DMS 273 treated with DMSO at 0.1 percent for 48 hours (cell line): Measurements from ENCODE around the gene SERPINB1.
"Not testable (repeated sequence)": the region's sequence is repeated elsewhere in the genome, so short reads cannot be mapped to it uniquely, and the experiment has no call there.

Source experiments
- DNase-seq: peaks from one replicate; lab custom pipeline; 2025; lab: John Stamatoyannopoulos, UW

SERPINB1 gene

DNA sequence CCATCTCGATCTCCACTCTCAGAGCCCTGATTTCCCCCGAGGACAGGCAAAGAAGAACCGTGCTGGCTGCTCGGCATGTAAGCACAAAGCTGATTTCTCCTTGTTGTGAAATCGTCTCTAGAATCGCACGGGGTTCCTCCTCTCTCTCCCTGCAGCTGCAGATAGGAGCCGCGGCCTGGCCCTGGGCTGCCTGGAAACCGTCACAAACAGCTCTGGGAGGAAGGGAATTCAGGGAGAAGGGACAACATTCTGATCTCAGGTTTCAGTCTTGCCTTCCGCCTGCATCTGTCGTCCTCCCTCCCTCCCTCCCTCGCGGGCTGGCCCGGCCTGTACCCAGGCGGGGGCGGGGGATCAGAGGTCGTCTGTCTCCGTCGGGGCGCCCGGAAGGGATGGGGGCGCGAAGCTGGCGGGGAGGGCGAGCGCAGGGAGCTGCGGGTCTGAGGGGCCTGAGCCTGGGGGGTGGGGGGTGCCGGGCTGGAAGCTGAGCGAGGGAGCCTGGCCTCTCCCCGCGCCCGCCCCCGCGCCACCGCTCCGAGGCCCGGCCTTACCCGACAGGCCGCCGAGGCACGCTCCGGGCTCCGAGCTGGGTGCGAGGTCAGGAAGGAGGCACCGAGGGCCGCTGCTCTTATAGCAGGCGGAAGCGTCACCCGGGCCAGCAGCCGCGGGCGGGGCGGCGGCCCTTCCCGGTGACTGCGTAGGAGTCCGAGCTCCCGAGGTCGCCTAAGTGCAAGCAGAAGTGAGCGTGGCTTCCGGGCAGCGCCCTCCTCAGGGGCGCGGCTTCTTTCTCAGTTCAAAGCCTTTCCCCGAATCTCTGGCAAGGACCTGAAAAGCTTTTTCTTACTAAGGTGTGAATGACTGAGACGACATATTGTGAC, at the start of gene SERPINB1:
SERPINB1 (minus strand) TSS at position 600 of the 875 bp plus-strand sequence. CDS start 1,277 bp downstream, outside the sequence.
- peak; percentile 87 for DNase-seq

DNA sequence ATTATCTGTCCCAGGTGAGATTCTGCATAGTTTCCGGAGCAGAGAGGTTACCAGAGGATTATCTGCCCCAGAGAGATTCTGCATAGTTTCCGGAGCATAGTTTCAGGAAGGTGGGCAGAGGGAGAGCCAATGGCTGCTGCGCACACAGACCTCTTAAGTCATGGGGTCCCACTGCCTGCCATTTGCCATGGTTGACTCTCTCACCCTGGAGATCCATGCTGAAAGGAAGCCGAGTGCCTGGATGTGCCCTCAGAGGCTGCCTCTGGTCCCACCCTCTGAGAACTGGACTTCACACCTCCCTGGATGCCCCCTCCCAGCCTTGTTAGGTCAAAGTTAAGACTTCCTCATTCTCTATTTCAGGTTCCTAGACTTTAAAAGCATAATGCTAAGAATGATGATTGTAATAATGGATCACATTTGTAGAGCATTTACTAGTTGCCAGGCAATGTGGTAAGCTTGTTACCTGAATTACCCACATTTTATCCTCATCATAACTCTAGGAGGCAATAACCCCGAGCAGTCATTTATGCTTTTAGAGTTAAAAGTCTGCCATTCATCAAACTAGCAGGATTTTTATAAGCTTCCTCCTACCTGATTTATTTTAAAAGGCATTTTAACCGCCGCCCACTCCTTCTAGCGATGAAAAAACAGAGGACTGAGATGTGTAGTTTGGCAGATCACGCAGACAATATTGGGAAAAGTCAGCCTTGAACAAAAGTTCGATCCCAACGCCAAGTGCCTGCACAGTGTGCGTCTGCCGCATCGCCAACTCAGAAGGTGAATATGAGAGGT, 49.5 kb upstream of the SERPINB1 start:
- no peak for DNase-seq

DNA sequence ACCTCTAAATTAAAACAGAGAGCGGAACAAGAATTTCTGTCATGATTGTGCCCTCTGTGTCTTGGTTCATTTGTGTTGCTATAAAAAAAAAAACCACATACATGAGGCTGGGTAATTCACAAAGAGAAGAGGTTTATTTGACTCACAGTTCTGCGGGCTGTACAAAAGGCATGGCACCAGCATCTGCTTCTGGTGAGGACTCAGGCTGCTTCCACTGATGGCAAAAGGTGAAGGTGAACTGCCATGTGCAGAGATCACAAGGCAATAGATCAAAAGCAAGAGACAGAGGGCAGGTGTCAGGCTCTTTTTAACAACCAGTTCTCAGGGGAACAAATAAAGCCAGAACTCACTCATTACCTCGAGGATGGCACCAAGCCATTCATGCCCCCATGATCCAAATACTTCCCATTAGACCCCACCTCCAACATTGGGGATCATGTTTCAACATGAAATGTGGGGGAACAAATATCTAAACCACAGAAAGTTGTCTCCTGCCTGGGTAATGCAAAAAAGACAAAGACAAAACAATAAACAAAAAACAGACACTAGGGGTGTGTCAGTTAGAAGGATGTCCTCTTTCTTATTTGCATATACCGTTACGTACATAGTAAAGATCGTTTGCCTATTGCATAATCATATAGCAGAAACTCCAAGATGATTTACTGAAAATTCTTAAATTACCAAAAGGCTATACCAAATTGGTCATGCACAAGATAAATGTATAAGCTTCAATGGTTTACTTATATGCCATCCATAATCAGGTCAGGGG, 44.5 kb upstream of the SERPINB1 start:
- DNase-seq: no peak

DNA sequence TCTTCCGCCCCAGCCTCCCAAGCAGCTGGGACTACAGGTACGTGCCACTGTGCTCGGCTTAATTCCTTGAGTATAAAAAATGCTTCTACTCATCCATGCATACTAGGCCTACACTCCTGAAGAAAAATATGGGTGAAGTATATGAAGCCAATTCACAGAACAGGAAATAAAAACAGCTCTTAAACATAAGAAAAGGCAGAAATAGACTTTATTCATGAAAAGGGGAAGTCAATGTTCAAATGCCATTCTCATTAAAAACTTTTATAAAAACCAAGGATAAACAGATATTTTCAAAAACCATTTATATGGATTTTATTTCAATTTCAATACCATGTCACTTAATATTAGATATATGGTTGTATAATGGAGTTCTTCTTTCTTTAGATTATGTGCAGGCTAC, 43.1 kb upstream of the SERPINB1 start:
- DNase-seq: no peak

DNA sequence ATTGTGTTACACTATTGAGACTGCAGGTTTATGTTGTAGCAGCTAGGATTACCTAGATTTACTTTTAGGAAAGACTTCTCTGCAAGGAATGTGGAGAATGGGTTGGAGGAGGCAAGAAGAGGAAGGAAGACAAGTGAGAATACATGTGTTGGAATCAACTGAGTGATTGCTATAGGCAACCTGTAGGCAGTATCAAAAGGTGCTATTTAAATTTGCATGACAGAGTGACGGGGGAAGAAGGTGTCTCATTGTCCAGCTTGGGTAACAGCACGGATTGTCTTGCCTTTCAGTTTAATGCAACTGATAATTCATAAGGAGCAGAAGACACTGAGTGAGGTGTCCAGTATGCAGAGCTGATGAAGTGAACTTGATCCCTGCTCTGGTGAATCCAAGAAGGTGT, 42.0 kb upstream of the SERPINB1 start:
- DNase-seq: no peak

DNA sequence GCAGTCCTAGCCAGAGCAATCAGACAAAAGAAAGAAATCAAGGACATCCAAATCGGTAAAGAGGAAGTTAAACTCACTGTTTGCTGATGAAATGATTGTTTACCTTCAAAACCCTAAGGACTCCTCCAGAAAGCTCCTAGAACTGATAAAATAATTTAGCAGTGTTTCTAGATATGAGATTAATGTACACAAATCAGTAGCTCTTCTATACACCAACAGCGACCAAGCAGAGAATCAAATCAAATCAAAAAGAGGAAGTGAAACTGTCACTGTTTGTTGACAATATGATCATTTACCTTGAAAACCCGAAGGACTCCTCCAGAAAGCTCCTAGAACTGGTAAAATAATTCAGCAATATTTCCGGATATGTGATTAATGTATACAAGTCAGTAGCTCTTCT, 39.8 kb upstream of the SERPINB1 start:
- DNase-seq: no peak

DNA sequence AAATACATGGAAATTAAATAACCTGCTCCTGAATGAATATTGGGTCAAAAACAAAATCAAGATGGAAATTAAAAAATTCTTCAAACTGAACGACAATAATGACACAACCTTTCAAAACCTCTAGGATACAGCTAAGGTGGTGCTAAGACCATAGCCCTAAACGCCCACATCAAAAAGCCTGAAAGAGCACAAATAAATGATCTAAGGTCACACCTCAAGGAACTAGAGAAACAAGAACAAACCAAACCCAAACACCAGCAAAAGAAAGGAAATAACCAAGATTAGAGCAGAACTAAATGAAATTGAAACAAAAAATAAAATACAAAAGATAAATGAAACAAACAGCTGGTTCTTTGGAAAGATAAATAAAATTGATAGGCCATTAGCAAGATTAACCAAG, 38.5 kb upstream of the SERPINB1 start:
- not testable (repeated sequence) for DNase-seq

DNA sequence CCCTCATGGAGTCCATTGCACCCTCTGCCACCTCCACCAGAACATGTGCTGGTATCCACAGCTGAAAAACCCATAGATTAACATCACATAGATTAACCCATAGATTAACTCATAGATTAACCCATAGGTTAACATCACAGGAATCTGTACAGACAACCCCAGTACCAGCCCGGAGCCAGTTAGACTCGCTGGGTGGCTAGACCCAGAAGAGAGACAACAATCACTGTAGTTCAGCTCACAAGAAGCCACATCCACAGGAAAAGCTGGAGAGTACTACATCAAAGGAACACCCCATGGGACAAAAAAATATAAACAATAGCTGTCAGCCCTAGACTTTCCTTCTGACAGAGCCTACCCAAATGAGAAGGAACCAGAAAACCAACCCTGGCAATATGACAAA, 36.3 kb upstream of the SERPINB1 start:
- DNase-seq: no peak

DNA sequence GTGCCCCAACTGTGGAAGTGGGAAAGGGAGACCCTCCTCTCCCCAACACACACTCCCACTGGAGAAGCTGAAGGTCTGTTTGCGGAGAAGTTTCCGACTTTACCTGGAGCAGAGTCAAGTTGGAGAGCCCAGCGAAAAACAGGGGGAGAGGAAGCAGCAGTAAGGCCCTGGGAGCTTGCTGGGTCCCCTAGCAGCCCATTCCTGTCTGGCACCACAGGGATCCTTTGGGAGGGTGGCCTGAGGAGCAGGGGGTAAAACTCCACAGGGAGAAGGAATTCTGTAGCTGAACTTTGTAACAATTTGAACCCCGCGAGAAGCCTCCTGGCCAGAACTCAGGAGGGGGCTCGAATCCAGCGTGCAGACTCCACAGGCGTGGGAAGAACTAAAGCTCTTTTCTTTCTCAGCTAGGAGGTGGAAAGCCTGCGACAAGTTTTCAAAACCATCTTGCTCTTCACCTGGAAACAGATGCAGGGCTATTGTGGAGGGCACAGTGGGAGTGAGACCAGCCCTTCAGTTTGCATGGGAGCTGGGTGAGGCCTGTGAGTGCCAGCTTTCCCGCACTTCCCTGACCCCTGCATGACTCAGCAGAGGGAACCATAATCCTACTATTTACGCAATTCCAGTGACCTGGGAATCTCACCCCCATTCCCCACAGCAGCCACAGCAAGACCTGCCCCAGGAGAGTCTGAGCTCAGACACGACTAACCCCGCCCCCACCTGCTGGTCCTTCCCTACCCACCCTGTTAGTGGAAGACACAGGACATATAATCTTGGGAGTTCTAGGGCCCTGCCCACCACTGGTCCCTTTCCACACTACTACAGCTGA, 35.6 kb upstream of the SERPINB1 start:
- no peak for DNase-seq

DNA sequence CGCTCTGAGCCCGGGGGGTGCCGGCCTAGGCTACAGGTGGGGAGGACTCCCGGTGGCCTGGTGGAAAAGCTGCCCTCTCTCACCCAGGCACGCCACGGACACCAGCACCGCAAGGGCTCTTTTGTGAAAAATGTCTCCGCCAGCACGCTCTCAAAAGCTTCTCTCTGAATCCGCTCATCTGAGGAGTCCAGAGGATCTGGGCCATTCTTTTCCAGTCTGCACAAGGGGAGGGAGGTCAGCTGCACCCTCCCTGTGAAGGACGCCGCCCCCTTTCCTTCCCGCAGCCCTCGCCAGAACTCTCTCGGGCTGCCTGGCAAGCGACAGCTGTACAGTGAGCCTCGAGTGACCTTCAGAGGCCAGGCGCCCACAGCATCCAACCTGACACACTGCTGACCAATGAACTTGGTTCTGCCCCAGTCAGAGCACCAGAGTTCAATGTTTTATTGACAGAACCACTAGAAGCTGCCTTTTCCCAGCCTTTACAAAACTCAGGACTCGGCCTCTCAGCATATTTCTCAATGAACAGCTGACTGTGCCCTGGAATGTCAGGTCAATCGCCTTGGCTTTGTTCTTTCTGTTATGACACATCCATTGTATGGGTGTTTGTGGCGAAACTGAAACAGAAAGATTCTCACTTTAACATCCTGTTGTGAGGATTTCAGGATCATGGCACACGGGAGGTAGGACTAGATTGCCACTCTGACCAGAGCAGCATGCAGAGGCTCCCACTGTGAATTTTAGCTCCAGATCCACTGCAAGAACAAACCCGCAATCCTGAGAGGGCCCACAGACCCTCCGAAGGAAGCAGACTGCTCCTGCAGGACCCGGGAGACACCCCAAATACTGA, 34.8 kb upstream of the SERPINB1 start:
- no peak for DNase-seq

DNA sequence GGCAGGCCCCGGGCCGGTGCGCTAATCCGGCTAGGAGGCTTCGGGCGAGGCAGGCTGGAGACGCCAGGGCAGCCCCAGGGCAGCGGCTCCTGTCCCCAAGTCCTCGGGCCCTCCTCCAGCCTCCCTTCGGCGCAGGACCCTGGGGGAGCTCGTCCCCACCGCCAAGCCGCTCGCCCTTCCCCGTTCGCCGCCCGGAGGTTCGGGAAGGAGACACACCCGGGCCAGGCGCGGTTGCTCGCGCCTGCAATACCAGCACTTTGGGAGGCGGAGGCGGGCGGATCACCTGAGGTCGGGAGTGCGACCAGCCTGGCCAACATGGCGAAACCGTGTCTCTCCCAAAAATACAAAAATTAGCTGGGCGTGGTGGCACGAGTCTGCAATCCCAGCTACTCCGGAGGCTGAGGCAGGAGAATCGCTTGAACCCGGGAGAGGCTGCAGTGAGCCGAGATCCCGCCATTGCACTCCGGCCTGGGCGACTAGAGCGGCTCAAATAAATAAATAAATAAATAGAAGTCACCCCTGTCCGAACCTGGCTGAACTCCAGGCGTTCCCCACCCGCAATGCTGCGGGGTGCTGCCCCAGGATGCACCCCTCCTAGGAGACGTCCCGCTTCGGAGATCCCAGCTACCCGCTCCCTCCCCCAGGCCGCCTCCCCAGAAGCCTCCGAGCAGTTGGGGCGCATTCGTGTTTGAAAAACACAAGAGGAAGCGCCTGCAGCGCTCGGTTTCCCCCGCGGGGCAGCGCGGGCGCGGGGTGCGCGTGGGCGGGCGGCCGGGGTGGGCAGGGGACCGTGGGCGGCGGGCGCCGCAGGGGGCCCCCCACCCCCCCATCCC, 33.9 kb upstream of the SERPINB1 start:
- DNase-seq: no peak

DNA sequence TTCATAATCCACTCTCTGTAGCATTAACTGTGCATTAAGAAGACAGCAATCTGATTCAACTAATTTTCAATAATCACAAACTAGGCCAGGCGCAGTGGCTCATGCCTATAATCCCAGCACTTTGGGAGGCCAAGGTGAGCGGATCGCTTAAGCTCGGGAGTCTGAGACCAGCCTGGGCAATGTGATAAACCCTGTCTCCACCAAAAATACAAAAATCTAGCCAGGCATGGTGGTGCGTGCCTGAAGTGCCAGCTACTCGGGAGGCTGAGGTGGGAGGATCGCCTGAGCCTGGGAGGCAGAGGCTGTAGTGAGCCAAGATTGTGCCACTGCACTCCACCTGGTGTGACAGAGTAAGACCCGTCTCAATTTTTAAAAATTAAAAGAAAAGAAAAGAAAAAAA, 32.0 kb upstream of the SERPINB1 start:
- DNase-seq: no peak

DNA sequence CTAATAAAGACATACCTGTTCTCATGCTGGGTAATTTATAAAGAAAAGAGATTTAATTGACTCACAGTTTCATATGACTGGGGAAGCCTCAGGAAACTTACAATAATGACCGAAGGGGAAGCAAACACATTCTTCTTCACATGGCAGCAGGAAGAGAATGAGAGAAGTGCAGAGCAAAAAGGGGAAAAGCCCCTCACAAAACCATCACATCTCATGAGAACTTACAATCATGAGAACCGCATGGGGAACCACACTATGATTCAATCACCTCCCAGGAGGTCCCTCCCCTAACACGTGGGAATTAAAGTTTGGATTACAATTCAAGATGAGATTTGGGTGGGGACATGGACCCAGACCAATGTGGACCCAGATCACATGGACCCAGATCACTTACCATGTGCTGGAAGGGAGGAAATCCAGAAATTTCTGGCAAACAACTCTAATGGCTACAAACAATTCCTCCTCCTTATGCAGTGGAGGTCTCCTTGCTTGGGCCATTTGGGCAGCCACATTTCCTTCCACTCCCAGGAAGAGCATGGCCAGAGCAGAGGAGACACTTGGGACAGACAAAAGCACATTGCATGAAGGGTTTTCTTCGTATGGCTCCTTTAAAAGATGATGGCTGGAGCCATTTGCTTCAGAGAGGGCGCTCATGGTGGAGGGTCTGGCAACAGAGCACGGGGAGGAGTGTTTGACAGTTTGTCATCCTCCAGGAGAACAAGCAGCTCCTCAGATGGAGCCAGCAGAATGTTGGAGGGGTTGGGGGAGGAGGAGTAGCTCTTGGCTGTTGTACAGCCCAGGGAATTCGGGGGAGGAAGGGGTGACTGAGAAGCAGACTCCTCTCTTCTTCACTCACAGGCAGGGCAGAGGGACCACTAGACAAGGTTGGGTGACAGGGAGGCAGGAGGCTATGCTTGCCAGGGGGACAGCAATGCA, 31.0 kb upstream of the SERPINB1 start:
- DNase-seq: no peak

DNA sequence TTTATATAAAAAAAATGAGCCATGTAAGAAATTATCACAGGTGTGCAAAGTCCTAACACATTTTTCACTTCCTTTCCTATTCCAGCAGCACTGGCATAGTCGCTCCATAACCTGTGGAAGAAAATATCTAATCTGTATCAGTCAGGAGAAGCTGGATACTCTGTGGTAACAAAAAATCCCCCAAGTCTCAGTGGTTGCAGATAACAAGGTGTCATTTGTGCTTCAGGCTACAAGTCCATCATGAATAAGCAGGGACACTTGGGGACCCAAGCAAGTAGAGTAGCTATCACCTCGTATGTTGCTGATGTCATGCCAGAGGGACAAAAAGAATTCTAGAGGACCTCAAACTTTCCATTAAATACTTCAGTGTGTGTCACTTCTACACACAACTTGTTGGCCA, 30.3 kb upstream of the SERPINB1 start:
- DNase-seq: no peak

DNA sequence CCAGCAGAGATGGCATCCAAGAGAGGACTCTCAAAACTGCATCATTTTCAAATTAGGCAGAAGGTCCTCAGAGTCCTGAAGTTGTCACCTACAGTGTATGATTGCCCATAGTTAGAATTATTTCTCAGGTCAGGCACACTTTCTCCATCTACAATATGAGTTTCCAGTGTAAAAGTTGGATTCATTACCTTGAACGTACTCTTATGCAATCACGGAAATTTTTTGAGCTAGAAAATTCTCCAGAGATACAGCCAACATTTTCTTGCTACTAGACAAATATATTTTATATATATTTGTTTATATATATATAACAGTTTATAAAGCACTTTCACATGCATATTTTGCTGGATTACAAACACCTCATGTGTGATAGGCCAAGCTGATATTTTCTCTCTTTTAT, 29.4 kb upstream of the SERPINB1 start:
- DNase-seq: no peak

DNA sequence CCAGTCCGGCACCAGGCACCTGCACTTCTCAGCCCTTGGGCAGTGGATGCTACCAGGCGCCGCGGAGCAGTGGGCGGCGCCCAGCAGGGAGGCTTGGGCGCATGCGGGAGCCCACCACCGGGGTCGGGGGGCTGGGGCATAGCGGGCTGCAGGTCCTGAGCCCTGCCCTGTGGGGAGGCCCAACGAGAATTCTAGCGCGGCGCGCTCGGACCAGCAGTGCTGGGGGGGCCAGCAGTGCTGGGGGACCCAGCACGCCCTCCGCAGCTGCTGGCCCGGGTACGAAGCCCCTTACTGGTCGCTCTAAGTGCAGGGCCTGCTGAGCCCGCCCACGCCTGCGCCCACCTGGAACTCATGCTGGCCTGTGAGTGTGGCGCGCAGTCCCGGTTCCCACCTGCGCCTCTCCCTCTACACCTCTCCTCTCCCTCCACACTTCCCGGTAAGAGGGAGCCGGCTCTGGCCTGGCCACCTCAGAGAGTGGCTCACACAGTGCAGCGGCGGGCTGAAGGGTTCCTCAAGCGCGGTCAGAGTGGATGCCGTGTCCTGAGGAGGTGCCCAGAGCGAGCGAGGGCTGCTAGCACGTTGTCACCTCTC, 28.5 kb upstream of the SERPINB1 start:
- no peak for DNase-seq

DNA sequence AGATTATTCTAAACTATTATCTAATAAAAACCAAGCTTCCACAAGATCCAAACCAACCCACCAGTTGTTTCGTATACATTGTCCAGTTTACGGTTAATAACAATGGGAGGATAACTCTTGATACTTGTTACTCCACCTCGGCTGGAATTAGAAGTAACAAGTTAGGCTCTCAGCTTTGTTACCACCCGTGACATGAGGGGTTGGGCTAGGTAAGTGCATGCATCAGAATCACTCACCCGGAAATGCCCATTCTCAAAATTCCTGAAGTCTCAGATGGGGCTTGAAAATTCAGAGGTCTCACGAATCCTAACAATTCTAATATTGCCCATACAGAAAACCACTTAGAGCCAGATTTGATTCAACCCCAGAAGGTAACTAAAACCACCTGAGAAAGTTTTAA, 27.0 kb upstream of the SERPINB1 start:
- DNase-seq: no peak

DNA sequence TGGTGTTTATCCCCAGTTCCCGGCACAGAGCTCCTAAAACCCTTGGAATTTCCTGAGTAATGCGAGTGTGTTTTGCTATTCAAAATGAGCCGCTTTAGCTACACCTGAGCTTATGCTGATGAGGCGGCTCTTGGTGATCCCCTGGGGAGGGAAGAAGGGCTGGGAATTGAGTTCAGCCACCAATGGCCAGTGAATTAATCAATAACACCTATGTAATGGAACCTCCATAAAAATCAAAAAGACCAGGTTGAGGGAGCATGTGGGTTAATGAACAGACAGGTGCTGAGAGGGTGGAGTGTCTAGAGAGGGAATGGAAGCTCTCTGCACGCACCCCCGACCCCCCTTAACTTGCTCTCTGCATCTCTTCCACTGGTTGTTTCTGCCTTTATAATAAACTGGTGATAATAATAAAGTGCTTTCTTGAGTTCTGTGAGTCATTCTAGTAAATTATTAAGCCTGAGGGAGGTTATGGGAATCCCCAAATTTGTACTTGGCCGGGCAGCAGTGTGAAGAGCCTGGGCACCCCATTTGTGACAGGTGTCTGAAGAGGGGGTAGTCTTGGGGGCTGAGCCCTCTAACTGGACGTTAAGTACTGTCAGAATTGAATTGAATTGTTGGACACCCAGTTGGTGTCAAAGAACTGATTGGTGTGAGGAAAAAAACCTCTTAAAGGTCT, 24.6 kb upstream of the SERPINB1 start:
- no peak for DNase-seq
